ENCODE measurements around the gene NCOR1.

GRCh38 chr17:16120937-16121336 lies 94.4 kb downstream of the NCOR1 start:
- TF ChIP-seq EZH2phosphoT487 (IDR thresholded peaks at IDR 0.05; ENCODE audit: borderline replicate concordance, low read length) (no peak), CTCF (conservative IDR thresholded peaks at IDR 0.05; ENCODE audit: low read depth, low read length) (no peak)

All from PC-3 (cell line).